Measurements from ENCODE around the gene TFCP2L1.

- TF ChIP-seq CTCF (IDR thresholded peaks at IDR 0.05) = no peak
- no peak for TF ChIP-seq POLR2A (IDR thresholded peaks at IDR 0.05)
These were observed 111.2 kb downstream of the TFCP2L1 start for GRCh38 chr2:121173806-121174205.
